Stimulated activated CD4-positive, alpha-beta T cell treated with anti-CD3 and anti-CD28 coated beads, Interleukin-2, amount 100 ng/mL, for 24 hours (primary cell): Measurements from ENCODE around the gene FIP1L1.
"Not testable (repeated sequence)": the region's sequence is repeated elsewhere in the genome, so short reads cannot be mapped to it uniquely, and the experiment has no call there.

Source experiments
- DNase-seq, 2 donors: peaks; one replicate each; pipeline ENCODE4 v3.0.0-alpha.2; 2020

Gene FIP1L1

GRCh38 chr4:53377319-53378170 is at the start of gene FIP1L1:
FIP1L1 (plus strand) TSS chr4:53377641; CDS start chr4:53377839, 198 bp downstream.
- DNase-seq: peak; percentile 96 to 97

- not testable (repeated sequence) for DNase-seq
These were observed 42.5 kb upstream of the FIP1L1 start for GRCh38 chr4:53334916-53335315.

- not testable (repeated sequence) for DNase-seq
These were observed 37.3 kb upstream of the FIP1L1 start for GRCh38 chr4:53340145-53340544.

GRCh38 chr4:53346392-53346791 is 31.0 kb upstream of the FIP1L1 start:
- not testable (repeated sequence) for DNase-seq

GRCh38 chr4:53346920-53347852 is 30.3 kb upstream of the FIP1L1 start:
- no peak for DNase-seq

- DNase-seq: no peak
These were observed 29.4 kb upstream of the FIP1L1 start for GRCh38 chr4:53348046-53348445.

GRCh38 chr4:53349091-53349491 is 28.4 kb upstream of the FIP1L1 start:
- no peak for DNase-seq

- no peak for DNase-seq
These were observed 23.3 kb upstream of the FIP1L1 start for GRCh38 chr4:53354012-53354722.

GRCh38 chr4:53355930-53356521 is 21.4 kb upstream of the FIP1L1 start:
- DNase-seq: no peak

- no peak for DNase-seq
These were observed 16.0 kb upstream of the FIP1L1 start for GRCh38 chr4:53361451-53361850.

- no peak for DNase-seq
These were observed 15.3 kb upstream of the FIP1L1 start for GRCh38 chr4:53362093-53362492.

- DNase-seq: no peak
These were observed 12.8 kb upstream of the FIP1L1 start for GRCh38 chr4:53364624-53365023.

- DNase-seq: no peak
These were observed 12.3 kb upstream of the FIP1L1 start for GRCh38 chr4:53365121-53365485.

GRCh38 chr4:53365486-53366300 is 11.7 kb upstream of the FIP1L1 start, which contains the start of gene SCFD2:
SCFD2 (minus strand) TSS chr4:53366061.
- DNase-seq: peak; percentile 96 to 97

GRCh38 chr4:53366301-53366716 is 11.1 kb upstream of the FIP1L1 start:
- no peak for DNase-seq

- no peak for DNase-seq
These were observed 9.7 kb upstream of the FIP1L1 start for GRCh38 chr4:53367721-53368120.

- DNase-seq: no peak
These were observed 6.4 kb upstream of the FIP1L1 start for GRCh38 chr4:53371049-53371448.

- DNase-seq: no peak
These were observed 5.5 kb upstream of the FIP1L1 start for GRCh38 chr4:53371843-53372521.

GRCh38 chr4:53374777-53375258 is 2.6 kb upstream of the FIP1L1 start:
- DNase-seq: no peak

GRCh38 chr4:53376900-53377299 is 541 bp upstream of the FIP1L1 start:
- DNase-seq: no peak

GRCh38 chr4:53378171-53378482 is 686 bp downstream of the FIP1L1 start:
- DNase-seq: no peak
